GM21515 (cell line): ENCODE data around the gene RNASE13.

Experiments used
- ATAC-seq: cut with Tn5 transposase; IDR thresholded peaks from one replicate; pipeline ENCODE4 v1.9.1; 2021; ENCODE audit not compliant: unreplicated experiment

The RNASE13 gene

GRCh38 chr14:21034707-21035106, at the start of gene RNASE13:
RNASE13 (minus strand) TSS chr14:21034807; CDS start chr14:21034288, 519 bp downstream.
- ATAC-seq = no peak

GRCh38 chr14:21084396-21084795, 49.8 kb upstream of the RNASE13 start:
- no peak for ATAC-seq

GRCh38 chr14:21083565-21084325, 49.1 kb upstream of the RNASE13 start:
- ATAC-seq = no peak

GRCh38 chr14:21081521-21082142, 47.0 kb upstream of the RNASE13 start:
- ATAC-seq = no peak

- ATAC-seq = no peak
These were observed 44.1 kb upstream of the RNASE13 start for GRCh38 chr14:21078726-21079125.

- no peak for ATAC-seq
These were observed 43.7 kb upstream of the RNASE13 start for GRCh38 chr14:21078287-21078686.

GRCh38 chr14:21077672-21078071, 43.1 kb upstream of the RNASE13 start:
- ATAC-seq = no peak

GRCh38 chr14:21075719-21076437, 41.3 kb upstream of the RNASE13 start:
- no peak for ATAC-seq

- ATAC-seq = no peak
These were observed 40.0 kb upstream of the RNASE13 start for GRCh38 chr14:21074398-21075272.

GRCh38 chr14:21073921-21074320, 39.3 kb upstream of the RNASE13 start:
- no peak for ATAC-seq

- ATAC-seq = no peak
These were observed 38.3 kb upstream of the RNASE13 start for GRCh38 chr14:21072781-21073339.

GRCh38 chr14:21072031-21072473, 37.4 kb upstream of the RNASE13 start:
- ATAC-seq = no peak

GRCh38 chr14:21071225-21072030, 36.8 kb upstream of the RNASE13 start:
- peak; percentile 66 for ATAC-seq

GRCh38 chr14:21070610-21071224, 36.1 kb upstream of the RNASE13 start:
- no peak for ATAC-seq

- no peak for ATAC-seq
These were observed 35.5 kb upstream of the RNASE13 start, which contains the start of gene ARHGEF40 for GRCh38 chr14:21070083-21070609. ARHGEF40 (plus strand) TSS chr14:21070304; CDS start chr14:21070397, 93 bp downstream.

- no peak for ATAC-seq
These were observed 34.9 kb upstream of the RNASE13 start for GRCh38 chr14:21069388-21070082.

- ATAC-seq = no peak
These were observed 34.1 kb upstream of the RNASE13 start for GRCh38 chr14:21068521-21069387.
